Measurements from ENCODE around the gene SPTSSB. TPM values are rescaled to one million over a fixed set of nuclear protein-coding genes. Genes with fewer than 3 reads are reported as not detected.

Gene SPTSSB
- total and polyA plus RNA-seq, 2 experiments from 2014 or later: 23.5 to 33.5 TPM

DNA sequence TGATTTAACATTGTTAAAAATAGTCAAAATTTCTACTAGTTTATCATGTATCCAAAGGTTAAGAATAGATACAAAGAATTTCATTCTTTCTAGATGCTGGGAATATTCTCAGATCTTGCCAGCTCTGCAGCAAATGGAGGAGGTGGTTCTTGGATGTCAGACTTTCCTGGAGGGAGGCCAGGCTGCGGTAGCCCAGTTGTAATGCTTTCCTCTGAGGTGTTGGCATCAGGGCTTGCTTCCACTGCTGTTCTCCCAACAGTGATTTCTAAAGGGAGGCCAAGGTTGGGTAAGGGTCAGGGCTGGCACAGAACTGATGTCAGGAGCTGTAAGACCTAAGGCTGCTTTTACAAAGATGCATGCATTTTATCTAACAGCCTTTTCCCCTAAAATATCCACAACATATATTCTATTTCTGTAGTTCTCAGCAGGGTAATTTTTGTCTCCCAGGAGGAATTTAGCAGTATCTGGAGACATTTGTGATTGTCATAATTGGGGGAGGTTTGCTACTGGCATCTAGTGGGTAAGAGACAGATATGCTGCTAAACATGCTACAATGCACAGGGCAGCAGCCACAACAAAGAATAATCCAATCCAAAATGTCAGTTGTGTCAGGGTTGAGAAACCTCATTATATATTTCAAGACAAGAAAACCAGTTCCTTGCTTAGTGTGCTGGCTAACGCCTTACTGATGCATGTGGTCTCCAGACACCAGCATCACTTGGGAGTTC lies 42.0 kb upstream of the SPTSSB start (continued):
- TF ChIP-seq CREB1 (CRISPR knock-in tag; IDR thresholded peaks at IDR 0.05; ENCODE audit: low read depth): no peak

DNA sequence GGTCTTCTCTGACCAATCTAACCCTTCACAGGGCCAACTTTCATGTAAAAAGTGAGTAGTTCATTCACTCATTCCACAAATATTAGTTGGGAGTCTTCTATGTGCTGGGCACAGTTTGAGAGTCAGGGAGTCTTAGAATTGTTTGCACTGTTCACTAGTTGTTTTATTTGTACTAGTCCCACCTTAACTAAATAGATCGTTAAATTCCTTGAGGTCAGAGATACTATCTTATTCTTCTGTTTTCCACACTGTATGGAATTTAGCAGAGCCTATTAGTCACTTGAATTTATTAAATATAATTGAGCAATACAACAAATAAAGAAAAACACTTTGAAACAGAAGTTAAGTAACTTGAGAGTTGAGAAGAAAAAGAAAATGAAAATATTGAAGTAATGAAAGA lies 40.8 kb upstream of the SPTSSB start:
- H3K4me3 Mint-ChIP-seq: no peak overlapping the region
- Histone ChIP-seq H3K4me2 (no peak overlapping the region), H3K79me2 (replicated peaks; ENCODE audit: insufficient read depth) (no peaks in the 10 kb centered on the region), H3K9me2 (ENCODE audit: insufficient read depth) (no peaks in the 10 kb centered on the region), H3K27ac (ENCODE audit: low read depth) (no peak overlapping the region), H3F3A (replicated peaks; ENCODE audit: low read depth) (no peaks in the 10 kb centered on the region), H3K36me3 (ENCODE audit: insufficient read depth) (no peaks in the 10 kb centered on the region; the same call in 1 of the 2 replicates), H2AFZ (no peak overlapping the region), H3K4me3 (no peak overlapping the region), H3K4me1 (ENCODE audit: insufficient read depth) (peaks cover 9% of the 10 kb centered on the region), H3K27me3 (ENCODE audit: insufficient read depth) (no peaks in the 10 kb centered on the region), H4K20me1 (replicated peaks; ENCODE audit: insufficient read depth) (no peaks in the 10 kb centered on the region)
- TF ChIP-seq, protein P1, sequence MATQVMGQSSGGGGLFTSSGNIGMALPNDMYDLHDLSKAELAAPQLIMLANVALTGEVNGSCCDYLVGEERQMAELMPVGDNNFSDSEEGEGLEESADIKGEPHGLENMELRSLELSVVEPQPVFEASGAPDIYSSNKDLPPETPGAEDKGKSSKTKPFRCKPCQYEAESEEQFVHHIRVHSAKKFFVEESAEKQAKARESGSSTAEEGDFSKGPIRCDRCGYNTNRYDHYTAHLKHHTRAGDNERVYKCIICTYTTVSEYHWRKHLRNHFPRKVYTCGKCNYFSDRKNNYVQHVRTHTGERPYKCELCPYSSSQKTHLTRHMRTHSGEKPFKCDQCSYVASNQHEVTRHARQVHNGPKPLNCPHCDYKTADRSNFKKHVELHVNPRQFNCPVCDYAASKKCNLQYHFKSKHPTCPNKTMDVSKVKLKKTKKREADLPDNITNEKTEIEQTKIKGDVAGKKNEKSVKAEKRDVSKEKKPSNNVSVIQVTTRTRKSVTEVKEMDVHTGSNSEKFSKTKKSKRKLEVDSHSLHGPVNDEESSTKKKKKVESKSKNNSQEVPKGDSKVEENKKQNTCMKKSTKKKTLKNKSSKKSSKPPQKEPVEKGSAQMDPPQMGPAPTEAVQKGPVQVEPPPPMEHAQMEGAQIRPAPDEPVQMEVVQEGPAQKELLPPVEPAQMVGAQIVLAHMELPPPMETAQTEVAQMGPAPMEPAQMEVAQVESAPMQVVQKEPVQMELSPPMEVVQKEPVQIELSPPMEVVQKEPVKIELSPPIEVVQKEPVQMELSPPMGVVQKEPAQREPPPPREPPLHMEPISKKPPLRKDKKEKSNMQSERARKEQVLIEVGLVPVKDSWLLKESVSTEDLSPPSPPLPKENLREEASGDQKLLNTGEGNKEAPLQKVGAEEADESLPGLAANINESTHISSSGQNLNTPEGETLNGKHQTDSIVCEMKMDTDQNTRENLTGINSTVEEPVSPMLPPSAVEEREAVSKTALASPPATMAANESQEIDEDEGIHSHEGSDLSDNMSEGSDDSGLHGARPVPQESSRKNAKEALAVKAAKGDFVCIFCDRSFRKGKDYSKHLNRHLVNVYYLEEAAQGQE (IDR thresholded peaks at IDR 0.05; ENCODE audit: unreplicated experiment): no peak
- TF ChIP-seq STAT1 (IDR thresholded peaks at IDR 0.05; ENCODE audit: unreplicated experiment): no peak
- ATAC-seq: no peak
- no peak overlapping the region for H3K27ac Mint-ChIP-seq
- H3K4me1 Mint-ChIP-seq: peaks cover 33% of the 10 kb centered on the region
- H3K27me3 Mint-ChIP-seq (ENCODE audit: insufficient read depth, low read depth, poor library complexity): peaks cover 2% of the 10 kb centered on the region
- no peak for DNase-seq (ENCODE audit: low spot score)
- H3K9me3 Mint-ChIP-seq: peaks cover 12% of the 10 kb centered on the region
- H3K36me3 Mint-ChIP-seq (ENCODE audit: low read depth): peaks cover 13% of the 10 kb centered on the region

- no peaks in the 10 kb centered on the region for H4K20me1 ChIP-seq (replicated peaks; ENCODE audit: insufficient read depth)
- no peaks in the 10 kb centered on the region for H3K79me2 ChIP-seq (replicated peaks; ENCODE audit: insufficient read depth)
- no peaks in the 10 kb centered on the region for H3F3A ChIP-seq (replicated peaks; ENCODE audit: low read depth)
- Mint-ChIP-seq H3K36me3 (ENCODE audit: low read depth) (peaks cover 4% of the 10 kb centered on the region; the same call in 2 of the 3 replicates), H3K27ac (0 out of 2 replicates have a peak overlapping the region, but pooled peaks have one; percentile 48), H3K9me3 (peaks cover 5% of the 10 kb centered on the region; the same call in 2 of the 3 replicates), H3K27me3 (ENCODE audit: insufficient read depth, low read depth, poor library complexity) (peaks cover 2% of the 10 kb centered on the region), H3K4me3 (no peak overlapping the region), H3K4me1 (peaks cover 23% of the 10 kb centered on the region; the same call in 2 of the 3 replicates)
- H3K27me3 ChIP-seq (ENCODE audit: insufficient read depth): no peaks in the 10 kb centered on the region
- H3K9me2 ChIP-seq (ENCODE audit: insufficient read depth): no peaks in the 10 kb centered on the region
- H2AFZ ChIP-seq: peak overlapping the region; percentile 39; the same call in 1 of the 2 replicates
- H3K27ac ChIP-seq (ENCODE audit: low read depth): no peak overlapping the region
- H3K4me2 ChIP-seq: no peak overlapping the region
- no peak for ATAC-seq
- no peak overlapping the region for H3K4me3 ChIP-seq
- H3K4me1 ChIP-seq (ENCODE audit: insufficient read depth): peaks cover 3% of the 10 kb centered on the region; the same call in 1 of the 2 replicates
- no peak for DNase-seq (ENCODE audit: low spot score)
- H3K36me3 ChIP-seq (ENCODE audit: insufficient read depth): no peaks in the 10 kb centered on the region
- TF ChIP-seq CREB1 (CRISPR knock-in tag; IDR thresholded peaks at IDR 0.05; ENCODE audit: low read depth) (no peak), EZH2 (IDR thresholded peaks at IDR 0.05; ENCODE audit: low read depth, unreplicated experiment) (no peak)
- TF ChIP-seq, protein P1 (IDR thresholded peaks at IDR 0.05; ENCODE audit: unreplicated experiment): no peak
- TF ChIP-seq, protein P2, sequence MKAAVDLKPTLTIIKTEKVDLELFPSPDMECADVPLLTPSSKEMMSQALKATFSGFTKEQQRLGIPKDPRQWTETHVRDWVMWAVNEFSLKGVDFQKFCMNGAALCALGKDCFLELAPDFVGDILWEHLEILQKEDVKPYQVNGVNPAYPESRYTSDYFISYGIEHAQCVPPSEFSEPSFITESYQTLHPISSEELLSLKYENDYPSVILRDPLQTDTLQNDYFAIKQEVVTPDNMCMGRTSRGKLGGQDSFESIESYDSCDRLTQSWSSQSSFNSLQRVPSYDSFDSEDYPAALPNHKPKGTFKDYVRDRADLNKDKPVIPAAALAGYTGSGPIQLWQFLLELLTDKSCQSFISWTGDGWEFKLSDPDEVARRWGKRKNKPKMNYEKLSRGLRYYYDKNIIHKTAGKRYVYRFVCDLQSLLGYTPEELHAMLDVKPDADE (IDR thresholded peaks at IDR 0.05): no peak
These were observed 38.5 kb upstream of the SPTSSB start for GRCh38 chr3:161409858-161410257.

All from GM23338 (cell line).